HG02571 (cell line): Measurements from ENCODE around the gene NLRP10.

ENCODE experiments used
- ATAC-seq: cut with Tn5 transposase; IDR thresholded peaks from one replicate; pipeline ENCODE4 v1.9.1; 2021; ENCODE audit warnings: mild to moderate bottlenecking, moderate library complexity; ENCODE audit not compliant: unreplicated experiment

Gene NLRP10

GRCh38 chr11:7977232-7977917, 12.1 kb upstream of the NLRP10 start:
- no peak for ATAC-seq

GRCh38 chr11:7974668-7975067, 9.4 kb upstream of the NLRP10 start:
- ATAC-seq, result no peak

GRCh38 chr11:7973011-7973410, 7.8 kb upstream of the NLRP10 start:
- ATAC-seq, result no peak

GRCh38 chr11:7971846-7972245, 6.6 kb upstream of the NLRP10 start:
- no peak for ATAC-seq

- ATAC-seq, result no peak
These were observed 4.8 kb upstream of the NLRP10 start for GRCh38 chr11:7969756-7970646.

- ATAC-seq, result no peak
These were observed 3.4 kb upstream of the NLRP10 start for GRCh38 chr11:7968686-7969085.

- no peak for ATAC-seq
These were observed 2.6 kb upstream of the NLRP10 start for GRCh38 chr11:7967826-7968225.

- ATAC-seq, result no peak
These were observed 1.9 kb upstream of the NLRP10 start for GRCh38 chr11:7967097-7967496.

- no peak for ATAC-seq
These were observed 374 bp downstream of the NLRP10 start for GRCh38 chr11:7964873-7965272.

GRCh38 chr11:7964261-7964660, 986 bp downstream of the NLRP10 start:
- ATAC-seq, result no peak

- no peak for ATAC-seq
These were observed 10.1 kb downstream of the NLRP10 start for GRCh38 chr11:7955191-7955590.

GRCh38 chr11:7949934-7950333, 15.3 kb downstream of the NLRP10 start:
- no peak for ATAC-seq

GRCh38 chr11:7944123-7944522, 21.1 kb downstream of the NLRP10 start:
- no peak for ATAC-seq

- ATAC-seq, result no peak
These were observed 23.6 kb downstream of the NLRP10 start, which contains the start of gene OR10A3 for GRCh38 chr11:7941608-7942007. TSS of gene OR10A3 (minus strand) at chr11:7941708. CDS start at chr11:7939520, 2,188 bp downstream.

GRCh38 chr11:7941146-7941545, 24.1 kb downstream of the NLRP10 start:
- ATAC-seq, result no peak

- ATAC-seq, result no peak
These were observed 28.6 kb downstream of the NLRP10 start for GRCh38 chr11:7936615-7937014.

GRCh38 chr11:7931168-7931567, 34.1 kb downstream of the NLRP10 start, which contains the start of gene OR10A6:
TSS of gene OR10A6 (minus strand) at chr11:7931268. CDS start at chr11:7928662, 2,606 bp downstream.
- no peak for ATAC-seq

GRCh38 chr11:7927635-7928034, 37.6 kb downstream of the NLRP10 start:
- ATAC-seq, result no peak

GRCh38 chr11:7924536-7924935, 40.7 kb downstream of the NLRP10 start:
- no peak for ATAC-seq

GRCh38 chr11:7918141-7918540, 47.1 kb downstream of the NLRP10 start:
- ATAC-seq, result no peak
